ENCODE results near the gene CCHCR1. TPM values are rescaled to one million over a fixed set of nuclear protein-coding genes. Genes with fewer than 3 reads are reported as not detected.
"Not testable (repeated sequence)": the region's sequence is repeated elsewhere in the genome, so short reads cannot be mapped to it uniquely, and the experiment has no call there.

Gene CCHCR1
- total and polyA plus RNA-seq, 2 of the 13 experiments (the other 11 are each of a cell fraction or from before 2014, with no cell fraction given), result 14.6 to 28.2 TPM

DNA sequence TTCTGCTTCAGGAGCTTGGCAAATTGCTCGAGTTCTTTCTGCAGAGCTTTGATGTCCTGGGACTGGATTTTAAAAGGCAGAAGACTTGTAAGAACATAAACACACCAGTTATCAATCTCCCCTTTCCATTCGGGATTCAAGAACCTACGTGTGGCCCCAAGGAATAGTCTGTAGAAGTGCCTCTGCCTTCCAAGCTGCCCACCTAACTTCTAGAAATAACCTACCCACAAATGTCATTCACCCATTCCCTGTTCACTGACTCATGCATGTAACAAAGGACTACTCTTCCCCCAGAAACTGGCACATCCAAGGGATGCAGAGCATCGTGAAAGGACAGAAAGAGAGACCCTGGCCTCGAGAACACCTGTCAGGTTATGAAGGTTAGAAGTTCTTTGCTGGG lies 8.4 kb upstream of the CCHCR1 start (continued):
- TF ChIP-seq CHD4 (IDR thresholded peaks at IDR 0.05; ENCODE audit: borderline replicate concordance, low read length) (no peak), RCOR2 (CRISPR knock-in tag; IDR thresholded peaks at IDR 0.05) (no peak), TGIF2 (CRISPR knock-in tag; IDR thresholded peaks at IDR 0.05) (no peak)
- TF ChIP-seq, protein P1, sequence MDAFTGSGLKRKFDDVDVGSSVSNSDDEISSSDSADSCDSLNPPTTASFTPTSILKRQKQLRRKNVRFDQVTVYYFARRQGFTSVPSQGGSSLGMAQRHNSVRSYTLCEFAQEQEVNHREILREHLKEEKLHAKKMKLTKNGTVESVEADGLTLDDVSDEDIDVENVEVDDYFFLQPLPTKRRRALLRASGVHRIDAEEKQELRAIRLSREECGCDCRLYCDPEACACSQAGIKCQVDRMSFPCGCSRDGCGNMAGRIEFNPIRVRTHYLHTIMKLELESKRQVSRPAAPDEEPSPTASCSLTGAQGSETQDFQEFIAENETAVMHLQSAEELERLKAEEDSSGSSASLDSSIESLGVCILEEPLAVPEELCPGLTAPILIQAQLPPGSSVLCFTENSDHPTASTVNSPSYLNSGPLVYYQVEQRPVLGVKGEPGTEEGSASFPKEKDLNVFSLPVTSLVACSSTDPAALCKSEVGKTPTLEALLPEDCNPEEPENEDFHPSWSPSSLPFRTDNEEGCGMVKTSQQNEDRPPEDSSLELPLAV (CRISPR knock-in tag; conservative IDR thresholded peaks at IDR 0.05; ENCODE audit: low read depth), result no peak
- TF ChIP-seq, protein P2, sequence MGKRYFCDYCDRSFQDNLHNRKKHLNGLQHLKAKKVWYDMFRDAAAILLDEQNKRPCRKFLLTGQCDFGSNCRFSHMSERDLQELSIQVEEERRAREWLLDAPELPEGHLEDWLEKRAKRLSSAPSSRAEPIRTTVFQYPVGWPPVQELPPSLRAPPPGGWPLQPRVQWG (CRISPR knock-in tag; IDR thresholded peaks at IDR 0.05; ENCODE audit: borderline replicate concordance, low read depth), result no peak
- TF ChIP-seq, protein P3, sequence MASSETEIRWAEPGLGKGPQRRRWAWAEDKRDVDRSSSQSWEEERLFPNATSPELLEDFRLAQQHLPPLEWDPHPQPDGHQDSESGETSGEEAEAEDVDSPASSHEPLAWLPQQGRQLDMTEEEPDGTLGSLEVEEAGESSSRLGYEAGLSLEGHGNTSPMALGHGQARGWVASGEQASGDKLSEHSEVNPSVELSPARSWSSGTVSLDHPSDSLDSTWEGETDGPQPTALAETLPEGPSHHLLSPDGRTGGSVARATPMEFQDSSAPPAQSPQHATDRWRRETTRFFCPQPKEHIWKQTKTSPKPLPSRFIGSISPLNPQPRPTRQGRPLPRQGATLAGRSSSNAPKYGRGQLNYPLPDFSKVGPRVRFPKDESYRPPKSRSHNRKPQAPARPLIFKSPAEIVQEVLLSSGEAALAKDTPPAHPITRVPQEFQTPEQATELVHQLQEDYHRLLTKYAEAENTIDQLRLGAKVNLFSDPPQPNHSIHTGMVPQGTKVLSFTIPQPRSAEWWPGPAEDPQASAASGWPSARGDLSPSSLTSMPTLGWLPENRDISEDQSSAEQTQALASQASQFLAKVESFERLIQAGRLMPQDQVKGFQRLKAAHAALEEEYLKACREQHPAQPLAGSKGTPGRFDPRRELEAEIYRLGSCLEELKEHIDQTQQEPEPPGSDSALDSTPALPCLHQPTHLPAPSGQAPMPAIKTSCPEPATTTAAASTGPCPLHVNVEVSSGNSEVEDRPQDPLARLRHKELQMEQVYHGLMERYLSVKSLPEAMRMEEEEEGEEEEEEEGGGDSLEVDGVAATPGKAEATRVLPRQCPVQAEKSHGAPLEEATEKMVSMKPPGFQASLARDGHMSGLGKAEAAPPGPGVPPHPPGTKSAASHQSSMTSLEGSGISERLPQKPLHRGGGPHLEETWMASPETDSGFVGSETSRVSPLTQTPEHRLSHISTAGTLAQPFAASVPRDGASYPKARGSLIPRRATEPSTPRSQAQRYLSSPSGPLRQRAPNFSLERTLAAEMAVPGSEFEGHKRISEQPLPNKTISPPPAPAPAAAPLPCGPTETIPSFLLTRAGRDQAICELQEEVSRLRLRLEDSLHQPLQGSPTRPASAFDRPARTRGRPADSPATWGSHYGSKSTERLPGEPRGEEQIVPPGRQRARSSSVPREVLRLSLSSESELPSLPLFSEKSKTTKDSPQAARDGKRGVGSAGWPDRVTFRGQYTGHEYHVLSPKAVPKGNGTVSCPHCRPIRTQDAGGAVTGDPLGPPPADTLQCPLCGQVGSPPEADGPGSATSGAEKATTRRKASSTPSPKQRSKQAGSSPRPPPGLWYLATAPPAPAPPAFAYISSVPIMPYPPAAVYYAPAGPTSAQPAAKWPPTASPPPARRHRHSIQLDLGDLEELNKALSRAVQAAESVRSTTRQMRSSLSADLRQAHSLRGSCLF (CRISPR knock-in tag; IDR thresholded peaks at IDR 0.05; ENCODE audit: borderline replicate concordance), result no peak
- TF ChIP-seq, protein P4, sequence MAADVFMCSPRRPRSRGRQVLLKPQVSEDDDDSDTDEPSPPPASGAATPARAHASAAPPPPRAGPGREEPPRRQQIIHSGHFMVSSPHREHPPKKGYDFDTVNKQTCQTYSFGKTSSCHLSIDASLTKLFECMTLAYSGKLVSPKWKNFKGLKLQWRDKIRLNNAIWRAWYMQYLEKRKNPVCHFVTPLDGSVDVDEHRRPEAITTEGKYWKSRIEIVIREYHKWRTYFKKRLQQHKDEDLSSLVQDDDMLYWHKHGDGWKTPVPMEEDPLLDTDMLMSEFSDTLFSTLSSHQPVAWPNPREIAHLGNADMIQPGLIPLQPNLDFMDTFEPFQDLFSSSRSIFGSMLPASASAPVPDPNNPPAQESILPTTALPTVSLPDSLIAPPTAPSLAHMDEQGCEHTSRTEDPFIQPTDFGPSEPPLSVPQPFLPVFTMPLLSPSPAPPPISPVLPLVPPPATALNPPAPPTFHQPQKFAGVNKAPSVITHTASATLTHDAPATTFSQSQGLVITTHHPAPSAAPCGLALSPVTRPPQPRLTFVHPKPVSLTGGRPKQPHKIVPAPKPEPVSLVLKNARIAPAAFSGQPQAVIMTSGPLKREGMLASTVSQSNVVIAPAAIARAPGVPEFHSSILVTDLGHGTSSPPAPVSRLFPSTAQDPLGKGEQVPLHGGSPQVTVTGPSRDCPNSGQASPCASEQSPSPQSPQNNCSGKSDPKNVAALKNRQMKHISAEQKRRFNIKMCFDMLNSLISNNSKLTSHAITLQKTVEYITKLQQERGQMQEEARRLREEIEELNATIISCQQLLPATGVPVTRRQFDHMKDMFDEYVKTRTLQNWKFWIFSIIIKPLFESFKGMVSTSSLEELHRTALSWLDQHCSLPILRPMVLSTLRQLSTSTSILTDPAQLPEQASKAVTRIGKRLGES (CRISPR knock-in tag; IDR thresholded peaks at IDR 0.05; ENCODE audit: borderline replicate concordance), result no peak

DNA sequence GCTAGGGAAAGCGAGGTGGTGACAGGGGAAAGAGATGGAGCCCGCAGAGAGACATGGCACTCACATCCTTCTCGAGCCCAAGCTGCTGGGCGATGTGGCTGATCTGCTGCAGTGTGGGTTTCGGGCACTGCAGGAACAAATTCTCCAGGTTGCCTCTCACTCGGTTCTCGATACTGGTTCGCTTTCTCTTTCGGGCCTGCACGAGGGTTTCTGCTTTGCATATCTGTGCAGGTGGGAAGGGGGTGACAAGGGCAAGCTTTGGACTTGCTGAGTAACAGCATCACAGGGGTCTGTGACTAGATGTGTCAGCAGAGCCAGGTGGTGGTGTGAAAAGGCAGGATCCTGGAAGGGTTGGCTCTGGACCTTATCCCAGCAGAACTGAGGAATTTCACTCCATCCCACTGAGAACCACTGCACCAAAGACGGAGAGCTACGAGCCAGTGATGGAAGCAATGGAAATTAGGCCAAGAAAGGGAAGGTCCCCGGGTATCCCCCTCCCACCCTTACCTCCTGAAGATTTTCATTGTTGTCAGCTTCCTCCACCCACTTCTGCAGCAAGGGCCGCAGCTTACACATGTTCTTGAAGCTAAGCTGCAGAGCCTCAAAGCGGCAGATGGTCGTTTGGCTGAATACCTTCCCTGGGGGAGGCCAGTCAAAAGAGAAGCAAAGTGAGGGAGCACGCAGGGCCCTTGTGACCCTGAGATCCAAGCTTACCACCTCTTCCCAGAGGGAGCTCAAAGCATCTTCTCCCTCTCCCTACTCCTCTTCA lies 7.6 kb upstream of the CCHCR1 start:
- H3K4me3 ChIP-seq (replicated peaks in 1 of 3; ENCODE audit: insufficient read depth in 1 of 3, low read depth in 2 of 3, low read length in 3 of 3); H3K27me3 ChIP-seq (ENCODE audit: control insufficient read depth in 1 of 2, insufficient read depth in 2 of 2, low read length in 2 of 2); H3K36me3 ChIP-seq (replicated peaks in 1 of 2; ENCODE audit: control insufficient read depth in 1 of 2, insufficient read depth in 2 of 2, low read length in 2 of 2); intact Hi-C loops (cut with micrococcal nuclease; ENCODE audit: unreplicated experiment); DNase-seq (ENCODE audit: low spot score); H2AFZ ChIP-seq (ENCODE audit: low read length); ATAC-seq; H4K20me1 ChIP-seq (ENCODE audit: insufficient read depth, low read length); H3K9me3 ChIP-seq (ENCODE audit: low read length); POLR2A ChIA-PET; H3K27ac ChIP-seq (ENCODE audit: extremely low read length, insufficient read depth, low read length); BruUV-seq (replicated peaks); H3K79me2 ChIP-seq (ENCODE audit: insufficient read depth, low read length); CTCF ChIA-PET (ENCODE audit: low intra/inter-chr PET ratio, low total read pairs); in situ Hi-C loops (cut with HindIII; ENCODE audit: extremely low pct_ligation_motif_present, low pct_unique_long_range_greater_than_20kb); FAIRE-seq; H3K4me1 ChIP-seq (ENCODE audit: insufficient read depth, low read length); H3K9ac ChIP-seq (ENCODE audit: insufficient read depth, low read depth, low read length); H3K4me2 ChIP-seq (ENCODE audit: low read depth, low read length): not testable (repeated sequence)
- WGBS (ENCODE audit: low lambda C conversion rate), result 95% methylated on average over 17 of the region's 17 CpGs

Data from HepG2 (cell line).